Measurements from ENCODE around the gene LUC7L. TPM values are rescaled to one million over a fixed set of nuclear protein-coding genes. Genes with fewer than 3 reads are reported as not detected.

LUC7L gene
- polyA plus RNA-seq, 6 donors from 2014 or later = 9.6 to 20.4 (median 12.8) TPM

- peaks cover 0 to 4% of the 10 kb centered on the region in 2 donors for H3K36me3 Mint-ChIP-seq
- no peaks in the 10 kb centered on the region for H3K9me3 Mint-ChIP-seq
- no peak for DNase-seq
- no peak overlapping the region for H3K4me3 Mint-ChIP-seq
- no peak overlapping the region for H3K27ac Mint-ChIP-seq
- no peak for ATAC-seq (ENCODE audit: low read depth in 2 of 2)
- peaks cover 24 to 59% (median 26%) of the 10 kb centered on the region in 3 donors for H3K27me3 Mint-ChIP-seq
- H3K4me1 Mint-ChIP-seq = peaks cover 0 to under 1% (median 0%) of the 10 kb centered on the region in 3 donors
These were observed 84.4 kb downstream of the LUC7L start for GRCh38 chr16:144797-145252.

- Mint-ChIP-seq H3K36me3 (peaks cover 0 to 4% of the 10 kb centered on the region in 2 donors), H3K27me3 (peaks cover 16 to 45% (median 17%) of the 10 kb centered on the region in 3 donors), H3K4me3 (no peak overlapping the region), H3K4me1 (peaks cover 0 to 10% (median 0%) of the 10 kb centered on the region in 3 donors), H3K27ac (peak overlapping the region in 1 of 6 donors; percentile 59), H3K9me3 (no peaks in the 10 kb centered on the region)
- ATAC-seq (ENCODE audit: low read depth in 2 of 2) (no peak), DNase-seq (no peak)
These were observed 85.8 kb downstream of the LUC7L start for GRCh38 chr16:143456-143855.

DNA sequence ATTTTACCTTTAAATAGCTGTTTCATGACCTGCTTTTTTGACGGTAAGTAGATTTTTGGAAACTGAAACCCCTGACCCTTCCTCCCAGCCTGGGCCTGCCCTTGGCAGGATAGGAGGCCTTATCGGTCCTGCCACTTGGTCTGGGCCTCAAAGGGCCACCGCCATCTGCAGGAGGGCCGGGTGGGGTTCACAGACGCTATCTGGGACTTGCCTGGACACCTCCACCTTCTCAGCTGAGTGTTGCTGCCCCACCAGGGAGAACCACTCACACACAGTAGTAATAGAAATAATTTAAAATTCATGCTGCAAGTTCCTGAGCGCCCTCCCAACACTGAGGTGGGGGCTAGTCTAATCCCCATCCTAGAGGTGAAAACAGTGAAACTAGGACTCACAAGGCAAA, 86.2 kb downstream of the LUC7L start:
- Mint-ChIP-seq H3K4me1 (peaks cover 0 to 11% (median 0%) of the 10 kb centered on the region in 3 donors), H3K27me3 (peaks cover 16 to 41% (median 16%) of the 10 kb centered on the region in 3 donors), H3K36me3 (peaks cover 0 to 4% of the 10 kb centered on the region in 2 donors), H3K4me3 (no peak overlapping the region), H3K9me3 (no peaks in the 10 kb centered on the region), H3K27ac (no peak overlapping the region)
- no peak for ATAC-seq (ENCODE audit: low read depth in 2 of 2)
- DNase-seq = no peak

- no peak for ATAC-seq (ENCODE audit: low read depth in 2 of 2)
- peak overlapping the region in 2 of 8 donors; percentile 16 to 56 for H3K4me3 Mint-ChIP-seq
- DNase-seq = no peak
- no peaks in the 10 kb centered on the region for H3K9me3 Mint-ChIP-seq
- peaks cover 0 to 16% (median 0%) of the 10 kb centered on the region in 3 donors for H3K4me1 Mint-ChIP-seq
- no peak overlapping the region for H3K27ac Mint-ChIP-seq
- H3K27me3 Mint-ChIP-seq = peaks cover 16 to 40% (median 16%) of the 10 kb centered on the region in 3 donors
- peaks cover 0 to 4% of the 10 kb centered on the region in 2 donors for H3K36me3 Mint-ChIP-seq
These were observed 86.8 kb downstream of the LUC7L start for GRCh38 chr16:142405-142967.

DNA sequence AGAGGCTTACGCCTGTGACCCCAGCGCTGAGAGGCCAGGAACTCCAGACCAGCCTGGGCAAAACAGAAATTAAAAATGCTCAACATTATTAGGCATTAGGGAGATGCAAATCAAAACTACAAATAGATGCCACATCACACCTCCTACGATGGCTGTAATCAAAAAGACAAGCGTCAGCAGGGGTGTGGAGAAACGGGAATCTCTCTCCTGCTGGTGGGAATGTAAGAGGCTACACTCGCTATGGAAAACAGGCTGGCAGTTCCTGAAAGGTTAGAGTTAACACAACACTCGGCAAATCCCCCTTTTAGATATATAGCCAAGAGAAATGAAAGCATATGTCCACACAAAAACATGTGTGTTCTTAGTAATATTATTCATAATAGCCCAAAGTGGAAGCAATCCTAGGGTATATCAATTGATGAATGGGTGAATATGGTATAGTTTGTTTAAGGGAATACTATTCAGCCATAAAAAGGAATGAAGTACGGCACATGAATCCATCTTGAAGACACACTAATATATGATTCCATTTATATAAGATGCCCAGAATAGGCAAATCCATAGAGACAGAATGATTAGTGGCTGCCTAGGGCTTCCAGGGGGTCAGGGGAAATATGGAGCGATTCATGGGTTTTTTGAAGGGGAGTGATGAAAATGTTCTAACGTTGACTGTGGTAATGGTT, 88.9 kb downstream of the LUC7L start:
- DNase-seq (no peak), ATAC-seq (ENCODE audit: low read depth in 2 of 2) (no peak)
- H3K4me3 Mint-ChIP-seq = peak overlapping the region in 7 of 8 donors; percentile 64 to 96 (median 78)
- peaks cover 9 to 25% (median 15%) of the 10 kb centered on the region in 3 donors for H3K27me3 Mint-ChIP-seq
- peaks cover 4 to 32% (median 5%) of the 10 kb centered on the region in 3 donors for H3K4me1 Mint-ChIP-seq
- peaks cover 0 to 4% of the 10 kb centered on the region in 2 donors for H3K36me3 Mint-ChIP-seq
- peak overlapping the region in 2 of 6 donors; percentile 13 to 60 for H3K27ac Mint-ChIP-seq
- H3K9me3 Mint-ChIP-seq = no peaks in the 10 kb centered on the region

Other genes with a start within 250 kb of the LUC7L start
- gene POLR3K, start 175.8 kb downstream of the LUC7L start, polyA plus RNA-seq (ENCODE audit: low read depth in 6 of 6) = 10 to 100 TPM; 39.0 to 57.3 (median 52.7) TPM
- 100 to 1,000 TPM in 1 of 6 donors, 10 to 100 TPM in 5; 43.3 to 111 (median 67.2) TPM for gene SNRNP25, start 175.6 kb downstream of the LUC7L start, polyA plus RNA-seq (ENCODE audit: low read depth in 6 of 6)
- gene RHBDF1, start 156.8 kb downstream of the LUC7L start, polyA plus RNA-seq (ENCODE audit: low read depth in 6 of 6) = under 1 TPM in 1 of 6 donors, not detected in 5; 0.08 TPM
- 100 to 1,000 TPM in 1 of 6 donors, 10 to 100 TPM in 5; 81.3 to 119 (median 84.6) TPM for gene MPG, start 151.2 kb downstream of the LUC7L start, polyA plus RNA-seq (ENCODE audit: low read depth in 6 of 6)
- gene NPRL3, start 90.8 kb downstream of the LUC7L start, polyA plus RNA-seq (ENCODE audit: low read depth in 6 of 6) = 10 to 100 TPM in 5 of 6 donors, 1 to 10 TPM in 1; 8.1 to 17.1 (median 11.2) TPM
- not detected for gene HBZ, start 76.8 kb downstream of the LUC7L start, polyA plus RNA-seq (ENCODE audit: low read depth in 6 of 6)
- gene HBM, start 63.5 kb downstream of the LUC7L start, polyA plus RNA-seq (ENCODE audit: low read depth in 6 of 6) = not detected
- 1,000 to 10,000 TPM in 2 of 6 donors, 100 to 1,000 TPM in 4; 184 to 1,142 (median 693) TPM for gene HBA2, start 56.6 kb downstream of the LUC7L start, polyA plus RNA-seq (ENCODE audit: low read depth in 6 of 6)
- 100 to 1,000 TPM in 3 of 6 donors, 10 to 100 TPM in 3; 42.8 to 256 (median 100) TPM for gene HBA1, start 52.8 kb downstream of the LUC7L start, polyA plus RNA-seq (ENCODE audit: low read depth in 6 of 6)
- not detected for gene HBQ1, start 49.0 kb downstream of the LUC7L start, polyA plus RNA-seq (ENCODE audit: low read depth in 6 of 6)
- gene FAM234A, start 5.4 kb upstream of the LUC7L start, polyA plus RNA-seq (ENCODE audit: low read depth in 6 of 6) = 10 to 100 TPM; 19.3 to 28.7 (median 24.5) TPM
- under 1 TPM in 1 of 6 donors, not detected in 5; 0.14 TPM for gene RGS11, start 46.5 kb upstream of the LUC7L start, polyA plus RNA-seq (ENCODE audit: low read depth in 6 of 6)
- gene ARHGDIG, start 51.1 kb upstream of the LUC7L start, polyA plus RNA-seq (ENCODE audit: low read depth in 6 of 6) = not detected
- not detected for gene PDIA2, start 53.7 kb upstream of the LUC7L start, polyA plus RNA-seq (ENCODE audit: low read depth in 6 of 6)
- 1 to 10 TPM in 5 of 6 donors, under 1 TPM in 1; 0.93 to 2.7 (median 1.9) TPM for gene AXIN1, start 123.3 kb upstream of the LUC7L start, polyA plus RNA-seq (ENCODE audit: low read depth in 6 of 6)
- 10 to 100 TPM; 60.1 to 76.8 (median 65.7) TPM for gene MRPL28, start 141.1 kb upstream of the LUC7L start, polyA plus RNA-seq (ENCODE audit: low read depth in 6 of 6)
- 10 to 100 TPM in 5 of 6 donors, 1 to 10 TPM in 1; 7.1 to 24.3 (median 17.2) TPM for gene PGAP6, start 152.5 kb upstream of the LUC7L start, polyA plus RNA-seq (ENCODE audit: low read depth in 6 of 6)
- gene NME4, start 167.8 kb upstream of the LUC7L start, polyA plus RNA-seq (ENCODE audit: low read depth in 6 of 6) = 100 to 1,000 TPM in 1 of 6 donors, 10 to 100 TPM in 5; 56.9 to 104 (median 65.1) TPM
- 1 to 10 TPM; 3.8 to 9.4 (median 5.2) TPM for gene DECR2, start 172.4 kb upstream of the LUC7L start, polyA plus RNA-seq (ENCODE audit: low read depth in 6 of 6)
- 1 to 10 TPM; 1.0 to 4.8 (median 1.9) TPM for gene RAB11FIP3, start 196.2 kb upstream of the LUC7L start, polyA plus RNA-seq (ENCODE audit: low read depth in 6 of 6)